Measurements from ENCODE around the gene RHBDF1.
A peak's percentile ranks its signal among the peaks of the same experiment; 100 is the strongest.

The RHBDF1 gene

DNA sequence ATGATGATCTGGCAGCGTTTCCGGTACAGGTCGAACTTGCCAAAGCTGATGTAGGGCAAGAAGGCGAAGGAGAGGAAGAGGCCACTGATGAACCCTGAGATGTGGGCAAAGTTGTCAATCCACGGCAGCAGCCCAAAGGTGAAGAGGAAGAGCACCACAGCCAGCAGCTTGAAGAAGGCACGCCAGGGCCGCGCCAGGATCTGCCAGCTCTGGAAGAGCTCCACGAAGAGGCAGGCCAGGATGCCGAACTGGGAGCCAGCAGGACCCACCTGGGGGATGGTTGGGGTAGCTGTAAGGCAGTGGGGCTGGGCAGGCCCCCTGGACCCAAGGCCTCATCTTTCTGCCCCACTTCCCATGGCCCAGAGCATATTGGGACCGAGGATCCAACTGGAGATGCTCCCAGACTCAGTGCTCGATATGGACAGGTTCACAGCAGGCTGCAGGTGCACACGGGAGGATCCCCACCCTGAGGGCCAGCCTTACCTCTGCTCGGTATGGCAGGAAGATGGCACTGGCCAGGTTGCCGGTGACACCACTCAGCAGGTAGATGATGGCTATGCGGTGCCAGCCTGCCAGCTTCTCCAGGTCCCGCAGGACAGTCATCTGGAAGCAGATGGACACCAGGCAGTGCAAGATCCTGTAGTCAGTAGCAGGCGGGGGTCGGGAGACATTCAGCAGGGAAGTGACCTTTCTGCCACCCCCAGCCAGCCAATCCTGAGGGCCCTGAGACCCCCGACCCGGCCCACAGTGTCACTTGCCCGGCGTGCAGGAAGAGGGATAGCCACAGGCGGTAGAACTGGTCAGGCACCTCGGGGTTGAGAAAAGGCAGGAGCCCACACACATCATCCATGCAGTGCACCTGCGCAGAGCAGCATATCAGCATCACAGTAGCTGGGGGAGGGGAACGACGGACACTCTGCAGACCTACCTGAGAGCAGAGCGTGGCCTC lies 13.7 kb downstream of the RHBDF1 start:
- TF ChIP-seq, protein P1, sequence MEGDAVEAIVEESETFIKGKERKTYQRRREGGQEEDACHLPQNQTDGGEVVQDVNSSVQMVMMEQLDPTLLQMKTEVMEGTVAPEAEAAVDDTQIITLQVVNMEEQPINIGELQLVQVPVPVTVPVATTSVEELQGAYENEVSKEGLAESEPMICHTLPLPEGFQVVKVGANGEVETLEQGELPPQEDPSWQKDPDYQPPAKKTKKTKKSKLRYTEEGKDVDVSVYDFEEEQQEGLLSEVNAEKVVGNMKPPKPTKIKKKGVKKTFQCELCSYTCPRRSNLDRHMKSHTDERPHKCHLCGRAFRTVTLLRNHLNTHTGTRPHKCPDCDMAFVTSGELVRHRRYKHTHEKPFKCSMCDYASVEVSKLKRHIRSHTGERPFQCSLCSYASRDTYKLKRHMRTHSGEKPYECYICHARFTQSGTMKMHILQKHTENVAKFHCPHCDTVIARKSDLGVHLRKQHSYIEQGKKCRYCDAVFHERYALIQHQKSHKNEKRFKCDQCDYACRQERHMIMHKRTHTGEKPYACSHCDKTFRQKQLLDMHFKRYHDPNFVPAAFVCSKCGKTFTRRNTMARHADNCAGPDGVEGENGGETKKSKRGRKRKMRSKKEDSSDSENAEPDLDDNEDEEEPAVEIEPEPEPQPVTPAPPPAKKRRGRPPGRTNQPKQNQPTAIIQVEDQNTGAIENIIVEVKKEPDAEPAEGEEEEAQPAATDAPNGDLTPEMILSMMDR (IDR thresholded peaks at IDR 0.05; ENCODE audit: insufficient read depth, low read depth, low read length, missing control alignments) = no peak
- no peak overlapping the region for H3K4me3 ChIP-seq (ENCODE audit: low read depth, low read length)
- no peak for DNase-seq (ENCODE audit: low read depth)

DNA sequence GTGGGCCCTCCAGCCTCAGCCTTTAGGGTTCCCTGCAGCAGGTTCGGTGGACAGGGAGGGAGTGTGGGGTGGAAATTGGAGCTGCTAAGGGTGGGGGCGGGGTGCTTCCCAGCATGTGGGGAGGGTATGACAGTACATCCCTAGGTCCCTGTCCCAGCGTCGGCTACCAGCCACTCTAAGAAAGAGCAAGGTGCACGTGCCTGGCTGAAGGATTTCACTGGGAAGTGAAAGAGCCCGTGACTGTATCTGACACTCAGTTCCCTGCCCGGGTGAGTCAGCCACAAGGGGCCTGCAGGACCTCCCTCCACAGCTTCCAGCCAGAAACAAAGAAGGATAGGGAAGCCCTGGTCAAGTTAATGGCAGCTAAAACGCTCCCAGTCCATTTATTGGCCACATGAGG lies 14.7 kb downstream of the RHBDF1 start:
- TF ChIP-seq, protein P1 (IDR thresholded peaks at IDR 0.05; ENCODE audit: insufficient read depth, low read depth, low read length, missing control alignments) = no peak
- no peak overlapping the region for H3K4me3 ChIP-seq (ENCODE audit: low read depth, low read length)
- no peak for DNase-seq (ENCODE audit: low read depth)

DNA sequence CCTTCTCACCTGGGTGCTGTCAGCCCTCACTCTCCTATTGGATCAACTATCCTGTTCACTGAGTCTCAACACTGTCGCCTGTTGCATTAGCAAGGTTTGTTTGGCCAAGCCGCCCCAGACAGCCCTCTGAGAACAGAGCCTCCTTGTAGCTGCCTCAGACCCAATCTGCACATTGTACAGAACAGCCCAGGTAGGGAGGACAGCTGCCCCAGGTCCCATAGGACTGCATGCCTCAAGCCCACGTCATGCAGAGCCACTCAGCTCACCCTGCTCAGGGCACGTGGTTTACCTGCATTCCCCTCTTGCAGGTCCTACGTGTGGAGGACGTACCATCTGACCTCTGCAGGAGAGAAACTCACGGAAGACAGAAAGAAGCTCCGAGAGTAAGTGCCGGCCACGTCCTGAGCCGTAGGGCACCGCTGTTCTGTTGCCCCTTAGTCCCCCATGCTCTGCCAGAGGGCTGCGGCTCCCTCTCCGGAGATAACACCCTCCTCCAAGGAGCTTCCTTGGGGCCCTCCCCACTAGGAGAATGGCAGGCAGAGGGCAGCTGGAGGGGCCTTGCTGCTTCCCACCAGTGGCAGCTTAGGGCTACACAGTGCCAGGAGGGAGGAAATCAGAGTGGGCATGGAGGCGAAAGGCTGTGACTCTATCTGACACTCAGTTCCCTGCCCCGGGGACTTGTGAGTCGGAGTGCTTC lies 16.1 kb downstream of the RHBDF1 start:
- TF ChIP-seq, protein P1 (IDR thresholded peaks at IDR 0.05; ENCODE audit: insufficient read depth, low read depth, low read length, missing control alignments) = no peak
- no peak for DNase-seq (ENCODE audit: low read depth)
- H3K4me3 ChIP-seq (ENCODE audit: low read depth, low read length) = no peak overlapping the region

DNA sequence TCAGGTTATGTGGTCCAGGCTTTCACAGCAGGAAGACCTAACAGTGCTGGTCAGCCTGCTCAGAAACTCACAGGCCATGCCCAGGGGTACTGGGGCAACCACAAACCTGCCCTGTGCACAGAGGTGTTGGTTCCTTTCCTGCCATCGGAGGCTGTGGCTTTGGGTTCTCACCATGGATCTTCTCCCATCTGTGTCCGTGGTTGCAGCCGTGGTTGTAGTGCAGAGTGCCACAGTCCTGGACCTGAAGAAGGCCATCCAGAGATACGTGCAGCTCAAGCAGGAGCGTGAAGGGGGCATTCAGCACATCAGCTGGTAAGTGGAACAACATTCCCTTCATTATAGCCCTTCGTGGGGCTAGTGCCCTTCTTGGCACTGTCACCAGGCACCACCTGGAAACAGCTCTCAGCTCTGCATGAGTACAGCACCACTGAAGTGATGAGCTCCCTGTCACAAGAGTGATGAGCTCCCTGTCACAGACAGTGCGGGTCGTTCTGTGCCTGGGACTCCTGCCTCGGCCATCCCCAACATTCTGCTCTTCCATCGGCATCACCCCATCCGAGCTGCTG lies 16.8 kb downstream of the RHBDF1 start:
- no peak for DNase-seq (ENCODE audit: low read depth)
- H3K4me3 ChIP-seq (ENCODE audit: low read depth, low read length) = no peak overlapping the region
- TF ChIP-seq, protein P1 (IDR thresholded peaks at IDR 0.05; ENCODE audit: insufficient read depth, low read depth, low read length, missing control alignments) = no peak

DNA sequence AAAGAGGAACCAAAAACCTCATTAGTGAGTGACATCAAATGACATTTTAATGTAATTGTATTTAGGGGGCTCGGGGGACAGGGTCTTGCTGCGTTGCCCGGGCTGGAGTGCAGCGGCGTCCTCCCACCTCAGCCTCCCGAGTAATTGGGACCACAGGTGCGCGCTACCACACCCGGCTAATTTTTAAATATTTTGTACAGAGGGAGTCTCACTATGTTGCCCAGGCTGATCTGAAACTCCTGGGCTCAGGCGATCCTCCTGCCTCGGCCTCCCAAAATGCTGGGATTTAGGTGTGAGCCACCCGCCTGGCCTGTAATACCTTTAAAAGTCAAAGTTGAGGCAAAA lies 18.2 kb downstream of the RHBDF1 start:
- no peak for DNase-seq (ENCODE audit: low read depth)
- TF ChIP-seq, protein P1 (IDR thresholded peaks at IDR 0.05; ENCODE audit: insufficient read depth, low read depth, low read length, missing control alignments) = no peak
- H3K4me3 ChIP-seq (ENCODE audit: low read depth, low read length) = peak overlapping the region; percentile 84

DNA sequence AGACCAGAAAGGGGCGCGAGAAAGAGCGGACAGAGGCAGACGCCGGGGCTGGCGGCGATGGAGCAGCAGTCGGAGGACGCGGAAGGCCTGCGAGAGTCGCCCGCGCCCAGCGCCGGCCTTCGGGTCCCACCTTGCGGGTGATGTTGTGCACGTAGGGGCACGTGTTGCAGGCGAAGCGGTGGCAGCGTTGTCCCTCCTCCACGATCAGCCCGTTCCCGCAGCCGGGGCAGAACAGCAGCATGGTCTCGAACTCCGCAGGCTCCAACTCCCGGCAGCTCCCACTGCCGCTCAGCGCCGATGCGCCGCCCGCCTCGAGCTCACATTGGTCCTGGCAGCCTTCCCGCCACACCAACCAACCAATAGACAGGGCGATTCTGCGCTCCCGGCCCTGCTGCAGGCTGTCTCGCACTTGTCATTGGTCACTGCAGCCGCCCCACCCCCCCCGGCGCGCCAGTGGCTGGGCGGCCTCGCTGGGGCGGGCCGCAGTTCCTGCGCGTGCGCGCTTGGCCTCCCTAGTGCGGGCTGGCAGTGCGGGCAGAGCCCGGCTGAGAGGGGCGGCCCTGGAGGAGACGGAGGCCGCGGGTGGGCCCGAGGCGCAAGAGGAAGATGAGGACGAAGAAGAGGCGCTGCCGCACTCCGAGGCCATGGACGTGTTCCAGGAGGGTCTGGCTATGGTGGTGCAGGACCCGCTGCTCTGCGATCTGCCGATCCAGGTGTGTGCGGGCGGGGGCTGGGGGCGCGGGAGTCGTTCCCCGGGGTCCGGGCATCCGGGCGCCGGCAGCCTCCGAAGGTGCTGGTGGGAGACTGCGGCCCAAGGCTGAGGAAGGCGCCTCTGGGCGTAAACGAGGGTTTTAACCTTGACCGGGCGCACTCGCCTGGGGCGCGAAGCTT lies 18.8 kb downstream of the RHBDF1 start, which contains the start of the genes POLR3K and SNRNP25:
POLR3K (minus strand) TSS at position 263 of the 891 bp plus-strand sequence; CDS start at position 241, 22 bp downstream.
SNRNP25 (plus strand) TSS at position 483 of the 891 bp plus-strand sequence; CDS start at position 672, 189 bp downstream.
- TF ChIP-seq, protein P1 (IDR thresholded peaks at IDR 0.05; ENCODE audit: insufficient read depth, low read depth, low read length, missing control alignments) = no peak
- DNase-seq (ENCODE audit: low read depth) = peak; percentile 99
- peak within 1 kb of the TSS; percentile 84 for H3K4me3 ChIP-seq (ENCODE audit: low read depth, low read length)
